ENCODE data around the gene DCD.
"Not testable (repeated sequence)": the region's sequence is repeated elsewhere in the genome, so short reads cannot be mapped to it uniquely, and the experiment has no call there.

DCD gene

GRCh38 chr12:54657105-54657607, 9.0 kb upstream of the DCD start:
- no peak for FAIRE-seq
- no peak for DNase-seq (ENCODE audit: insufficient read length, low spot score)

GRCh38 chr12:54654926-54655325, 6.8 kb upstream of the DCD start:
- no peak for FAIRE-seq

GRCh38 chr12:54653025-54653424, 4.9 kb upstream of the DCD start:
- no peak for FAIRE-seq
- no peak for DNase-seq (ENCODE audit: insufficient read length, low spot score)

More at GRCh38 chr12:54654926-54655325, 6.8 kb upstream of the DCD start:
- no peak for DNase-seq (ENCODE audit: insufficient read length, low spot score)

GRCh38 chr12:54650889-54651288, 2.7 kb upstream of the DCD start:
- DNase-seq (ENCODE audit: insufficient read length, low spot score): no peak
- FAIRE-seq: no peak

DNA sequence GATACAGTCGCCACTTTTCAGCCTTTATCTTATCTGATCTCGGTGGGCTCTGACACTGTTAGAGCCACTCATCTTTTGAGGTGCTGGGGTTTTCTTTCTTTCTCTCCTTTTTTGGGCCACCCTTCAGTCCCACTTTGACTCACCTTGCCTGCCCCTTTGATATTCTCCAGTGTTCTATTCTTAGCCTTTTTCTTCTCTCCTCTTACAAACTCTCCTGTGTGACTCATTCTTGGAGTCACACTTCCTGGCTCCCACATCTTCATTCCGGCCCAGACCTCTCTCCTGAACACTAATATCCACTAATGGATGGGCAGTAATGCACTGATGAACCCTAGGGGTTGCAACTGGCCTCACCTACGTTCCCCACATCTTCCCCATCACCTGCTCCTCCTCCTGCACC, 2.2 kb upstream of the DCD start:
- no peak for DNase-seq (ENCODE audit: insufficient read length, low spot score)
- no peak for FAIRE-seq

DNA sequence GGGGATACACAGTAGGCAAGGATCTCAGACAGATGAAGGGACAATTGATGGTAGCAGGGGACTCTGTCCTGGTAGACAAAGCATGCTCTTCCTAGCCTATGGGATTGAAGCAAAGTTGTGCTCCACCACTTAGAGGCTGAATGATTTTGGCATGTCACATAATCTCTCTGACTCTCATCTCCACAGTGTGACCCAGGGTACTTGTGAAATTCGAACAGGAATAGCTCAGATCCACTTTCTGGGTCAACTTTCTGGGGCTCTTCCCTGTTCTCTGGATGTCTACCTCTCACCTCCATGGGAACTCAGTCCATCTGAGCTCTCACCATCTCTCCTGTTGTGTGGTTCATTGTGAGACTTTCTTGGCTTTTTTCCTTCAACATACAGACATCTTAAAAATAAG, 1.7 kb upstream of the DCD start:
- no peak for DNase-seq (ENCODE audit: insufficient read length, low spot score)
- no peak for FAIRE-seq

GRCh38 chr12:54641554-54641953, 6.6 kb downstream of the DCD start:
- FAIRE-seq: no peak
- no peak for DNase-seq (ENCODE audit: insufficient read length, low spot score)

- DNase-seq (ENCODE audit: insufficient read length, low spot score): no peak
- no peak for FAIRE-seq
Measured at GRCh38 chr12:54641089-54641488, 7.1 kb downstream of the DCD start.

- not testable (repeated sequence) for DNase-seq (ENCODE audit: insufficient read length, low spot score); FAIRE-seq
Measured at GRCh38 chr12:54639112-54639511, 9.1 kb downstream of the DCD start.

GRCh38 chr12:54634795-54635194, 13.4 kb downstream of the DCD start, which contains the start of gene LACRT:
TSS of gene LACRT (minus strand) at chr12:54634895. CDS start at chr12:54634841, 54 bp downstream.
- no peak for FAIRE-seq
- DNase-seq (ENCODE audit: insufficient read length, low spot score): no peak

- FAIRE-seq (no peak), DNase-seq (ENCODE audit: insufficient read length, low spot score) (no peak)
Measured at GRCh38 chr12:54631988-54632728, 16.0 kb downstream of the DCD start.

DNA sequence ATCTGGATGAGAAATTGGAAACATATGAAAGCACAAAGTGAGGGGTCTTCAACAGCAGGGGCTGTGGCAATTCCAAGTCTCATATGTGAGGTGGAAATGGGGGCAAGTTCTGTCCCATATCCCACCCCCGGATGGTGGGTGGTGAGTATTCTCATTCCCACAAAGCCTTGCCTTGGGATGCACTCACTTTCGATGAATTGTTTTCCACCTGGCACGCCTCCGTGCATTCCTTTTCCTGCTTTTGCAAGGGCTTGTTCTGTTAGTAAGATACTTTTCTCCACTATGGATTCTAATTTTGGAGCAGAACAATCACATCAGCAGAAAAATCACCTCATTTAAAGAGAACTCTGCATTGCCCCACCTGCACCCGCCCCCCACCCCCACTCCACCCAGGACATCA, 16.6 kb downstream of the DCD start:
- DNase-seq (ENCODE audit: insufficient read length, low spot score) (no peak), FAIRE-seq (no peak)

DNA sequence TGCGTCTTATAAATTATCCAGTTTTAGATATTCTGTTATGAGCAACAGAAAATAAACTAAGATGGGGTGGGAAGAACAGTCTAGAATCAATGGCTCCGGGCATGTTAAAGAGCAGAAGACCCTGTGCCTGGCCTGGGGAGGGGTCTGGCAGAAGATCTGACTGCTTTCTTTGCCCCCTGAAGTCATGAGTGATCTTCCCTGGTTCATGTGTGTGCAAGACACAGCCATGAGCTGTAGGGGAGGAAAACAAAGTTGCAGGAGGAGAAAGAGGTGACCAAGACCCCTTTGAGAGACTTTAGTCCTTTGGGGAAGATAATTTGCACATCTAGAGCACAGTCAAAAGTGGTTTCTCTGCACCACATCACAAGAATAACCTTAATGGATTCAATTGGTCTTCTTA, 18.2 kb downstream of the DCD start:
- FAIRE-seq (no peak), DNase-seq (ENCODE audit: insufficient read length, low spot score) (no peak)

DNA sequence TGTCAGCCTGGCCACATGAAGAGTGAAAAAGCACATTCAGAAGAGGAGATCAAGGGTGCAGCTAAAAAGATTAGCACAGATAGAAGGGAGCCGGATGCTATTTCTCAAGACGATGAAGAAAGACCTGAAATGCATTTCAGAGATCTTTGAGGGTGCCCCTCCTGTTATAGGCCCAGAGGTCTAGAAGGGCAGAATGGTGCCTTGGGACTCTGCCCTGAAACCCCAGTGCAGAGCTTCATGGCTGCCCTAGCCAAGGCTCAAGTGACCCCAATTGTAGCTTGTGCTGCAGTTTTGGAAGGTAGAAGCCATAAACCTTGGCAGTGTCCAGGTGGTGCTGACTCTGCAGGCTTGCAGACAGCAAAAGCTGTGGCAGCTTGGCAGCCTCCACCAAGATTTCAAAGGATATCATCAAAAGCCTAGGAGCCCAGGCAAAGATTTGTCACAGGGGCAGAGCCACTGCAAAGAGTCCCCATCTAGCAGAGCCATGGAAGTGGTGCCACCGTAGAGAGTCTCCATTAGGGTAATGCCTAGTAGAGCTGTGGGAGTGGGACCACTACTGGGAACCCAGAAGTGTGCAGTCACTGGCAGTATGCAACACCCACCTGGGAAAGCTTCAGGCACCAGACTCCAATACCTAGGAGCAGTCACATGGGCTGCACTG, 19.8 kb downstream of the DCD start:
- no peak for FAIRE-seq
- DNase-seq (ENCODE audit: insufficient read length, low spot score): no peak

GRCh38 chr12:54627304-54627703, 20.9 kb downstream of the DCD start:
- no peak for FAIRE-seq
- DNase-seq (ENCODE audit: insufficient read length, low spot score): no peak

GRCh38 chr12:54625598-54625997, 22.6 kb downstream of the DCD start:
- FAIRE-seq (no peak), DNase-seq (ENCODE audit: insufficient read length, low spot score) (no peak)

GRCh38 chr12:54624315-54625279, 23.6 kb downstream of the DCD start:
- no peak for FAIRE-seq
- DNase-seq (ENCODE audit: insufficient read length, low spot score): no peak

- no peak for FAIRE-seq
Measured at GRCh38 chr12:54622463-54623183, 25.5 kb downstream of the DCD start.

DNA sequence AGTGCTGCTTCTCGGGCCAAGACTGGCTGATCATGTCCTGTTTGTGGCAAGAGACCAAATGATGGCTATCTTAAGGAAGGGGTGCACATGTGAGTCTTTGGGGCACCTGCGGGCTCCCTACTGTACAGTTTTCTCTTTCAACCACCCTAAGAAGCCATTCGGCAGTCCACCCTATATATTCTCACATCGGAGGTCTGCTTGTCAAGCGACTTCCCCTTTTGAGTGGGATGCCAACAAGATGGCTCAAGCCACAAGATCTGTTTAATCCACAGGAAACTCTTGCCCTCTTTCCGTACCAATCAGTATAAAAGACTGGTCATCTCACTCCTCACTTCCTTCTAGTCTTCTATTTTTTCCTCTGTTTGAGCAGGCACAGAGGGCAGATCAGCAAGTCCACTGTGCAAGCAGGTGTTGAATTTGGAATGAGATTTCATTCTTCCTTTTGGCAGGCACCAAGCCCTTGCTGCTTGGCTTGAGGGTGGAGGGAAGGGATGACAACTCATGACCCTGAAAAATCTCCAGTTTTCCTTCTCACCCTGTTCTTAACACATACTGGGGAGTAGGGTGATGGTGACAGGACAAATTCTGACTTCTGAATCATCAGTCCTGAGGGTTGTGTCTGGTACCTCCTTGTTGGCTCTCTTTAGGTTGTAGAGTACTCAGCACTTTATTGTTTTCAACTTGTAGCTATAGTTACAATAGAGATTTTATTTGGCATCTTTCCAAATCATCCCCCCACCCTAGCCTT, 31.1 kb downstream of the DCD start:
- no peak for DNase-seq (ENCODE audit: insufficient read length, low spot score)
- no peak for FAIRE-seq

More at GRCh38 chr12:54622463-54623183, 25.5 kb downstream of the DCD start:
- DNase-seq (ENCODE audit: insufficient read length, low spot score): no peak
